Inferior parietal cortex (tissue), 1 donor: Measurements from ENCODE around the gene CHST8.
A peak's percentile ranks its signal among the peaks of the same experiment; 100 is the strongest.

ENCODE experiments used
- DNase-seq: peaks from one replicate; pipeline ENCODE4 v3.0.0-alpha.2; 2016; ENCODE audit errors: extremely low spot score

CHST8 gene

DNA sequence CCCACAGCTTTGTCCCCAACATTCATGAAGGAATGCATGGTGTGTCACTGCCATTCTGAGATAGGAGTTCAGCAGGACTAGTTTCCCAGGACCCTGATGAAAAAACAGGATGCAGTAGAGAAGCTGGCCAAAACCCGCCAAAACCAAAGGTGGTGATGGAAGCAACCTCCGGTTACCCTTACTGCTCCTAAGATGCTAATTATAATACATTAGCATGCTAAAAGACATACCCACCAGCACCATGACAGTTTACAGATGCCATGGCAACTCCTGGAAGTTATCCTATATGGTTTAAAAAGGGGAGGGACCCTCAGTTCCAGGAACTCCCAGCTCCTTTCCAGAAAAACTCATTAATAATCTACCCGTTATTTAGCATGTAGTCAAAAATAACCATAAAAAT, 115.0 kb downstream of the CHST8 start:
- DNase-seq: no peak

DNA sequence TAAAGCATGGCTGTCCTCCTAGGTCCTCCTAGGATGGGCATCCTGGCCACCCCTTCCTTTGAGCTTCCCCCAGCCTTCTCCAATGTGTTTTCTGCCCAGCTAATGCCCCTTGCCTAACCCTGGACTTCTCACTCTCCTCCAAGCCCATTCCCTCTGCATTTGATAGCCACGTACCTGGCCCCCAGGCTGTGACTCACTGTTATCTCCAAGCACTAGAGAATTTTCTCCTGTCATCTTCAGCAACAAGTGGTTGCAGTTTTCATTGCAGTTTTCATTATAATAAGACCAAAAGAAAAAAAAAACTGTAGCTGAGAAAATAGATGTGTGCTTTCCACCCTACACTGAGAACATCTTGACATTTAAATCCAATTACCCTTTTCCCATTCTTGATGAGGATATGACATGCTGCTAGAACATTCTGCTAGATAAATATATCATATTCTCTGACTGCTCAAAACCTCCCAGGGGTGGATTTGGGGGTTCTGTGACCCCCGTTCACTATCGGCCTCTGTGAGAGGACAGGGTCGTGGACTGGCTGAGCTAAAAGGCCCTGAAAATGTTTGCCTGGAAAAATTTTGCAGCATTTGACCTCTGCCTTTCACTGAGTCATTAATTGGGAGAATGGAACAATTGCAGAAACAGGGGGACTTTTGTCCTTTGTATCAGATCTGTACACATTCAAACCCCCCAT, 116.1 kb downstream of the CHST8 start:
- no peak for DNase-seq

DNA sequence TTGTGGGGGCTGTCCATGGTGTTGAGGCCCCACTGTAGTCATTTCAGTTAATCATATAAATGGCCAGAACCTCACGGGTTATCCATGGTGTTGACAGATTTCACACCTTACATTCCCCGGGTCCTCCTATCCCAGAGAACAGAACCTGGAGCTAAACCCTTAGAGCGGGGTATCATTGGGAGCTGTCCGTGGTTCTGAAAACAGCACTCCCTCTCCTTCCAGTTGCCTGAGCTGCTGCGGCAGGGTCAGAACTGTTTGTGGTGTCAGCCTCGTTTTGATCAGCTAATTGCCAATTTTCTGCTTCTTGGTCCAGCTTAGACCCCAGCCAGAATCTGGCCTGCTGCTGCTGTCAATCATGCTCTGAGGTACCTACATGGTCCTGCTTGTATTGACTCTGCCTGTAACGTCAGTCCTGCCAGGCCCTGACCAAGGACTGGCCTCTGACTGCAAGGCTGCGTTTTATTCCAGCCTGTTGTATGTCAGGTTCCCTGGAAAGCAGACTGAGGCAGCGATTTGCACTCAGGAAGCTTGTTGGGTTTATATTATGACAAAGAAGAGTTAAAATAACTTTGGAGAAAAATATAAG, 119.2 kb downstream of the CHST8 start:
- DNase-seq: peak; percentile 14

DNA sequence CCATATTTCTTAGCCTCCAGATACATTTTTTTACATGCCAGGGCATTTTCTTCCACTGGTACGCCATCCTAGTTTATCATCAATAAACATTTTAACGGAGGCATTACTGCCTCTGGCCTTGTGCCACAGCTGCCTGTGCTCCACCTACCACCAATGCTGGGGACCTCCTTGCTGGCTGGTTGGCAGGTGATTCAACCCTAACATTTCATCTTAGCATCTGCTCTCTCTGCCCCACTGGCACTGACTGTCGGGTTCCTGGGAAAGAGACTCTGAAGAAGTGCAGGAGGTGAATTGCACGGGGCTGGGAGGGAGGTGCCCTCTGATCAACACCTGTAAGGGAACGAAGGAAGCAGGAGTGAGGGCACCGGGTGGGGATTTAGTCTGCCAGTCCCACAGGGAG, 123.5 kb downstream of the CHST8 start:
- no peak for DNase-seq

DNA sequence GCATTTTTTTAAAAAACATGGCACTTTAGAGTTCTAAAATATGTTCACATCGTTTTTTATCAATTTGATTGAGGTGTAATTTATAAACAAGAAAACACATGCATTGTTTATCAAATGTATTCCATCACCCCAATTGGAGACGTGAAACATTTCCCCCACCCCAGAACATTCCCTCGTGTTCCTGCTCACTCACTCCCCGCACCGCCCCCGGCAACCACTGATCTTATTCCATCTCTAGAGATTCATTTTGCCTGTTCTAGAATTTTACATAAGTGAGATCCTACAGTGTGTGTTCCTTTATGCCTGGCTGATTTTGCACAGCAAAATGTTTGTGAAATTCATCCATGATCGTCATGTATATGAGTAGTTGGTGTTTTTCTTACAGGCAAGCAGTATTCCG, 124.4 kb downstream of the CHST8 start:
- DNase-seq: no peak

DNA sequence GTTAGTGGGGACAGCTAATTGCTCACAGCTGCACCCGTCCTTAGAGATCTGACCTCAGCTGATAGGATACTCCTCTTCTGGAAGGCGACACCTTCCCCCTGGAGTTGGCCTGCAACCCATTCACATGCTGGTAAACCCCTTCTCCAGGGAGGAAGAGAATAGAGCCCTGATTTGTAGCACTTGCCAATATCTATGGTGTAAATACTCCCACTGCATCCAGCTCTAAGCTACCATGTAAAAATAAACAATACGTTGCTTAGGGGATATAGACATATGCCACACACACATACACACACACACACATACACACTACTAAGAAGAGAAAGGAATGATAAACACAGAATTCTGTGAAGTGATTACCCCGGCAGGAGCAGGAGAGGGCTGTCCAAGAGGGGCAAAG, 125.5 kb downstream of the CHST8 start:
- DNase-seq: no peak

DNA sequence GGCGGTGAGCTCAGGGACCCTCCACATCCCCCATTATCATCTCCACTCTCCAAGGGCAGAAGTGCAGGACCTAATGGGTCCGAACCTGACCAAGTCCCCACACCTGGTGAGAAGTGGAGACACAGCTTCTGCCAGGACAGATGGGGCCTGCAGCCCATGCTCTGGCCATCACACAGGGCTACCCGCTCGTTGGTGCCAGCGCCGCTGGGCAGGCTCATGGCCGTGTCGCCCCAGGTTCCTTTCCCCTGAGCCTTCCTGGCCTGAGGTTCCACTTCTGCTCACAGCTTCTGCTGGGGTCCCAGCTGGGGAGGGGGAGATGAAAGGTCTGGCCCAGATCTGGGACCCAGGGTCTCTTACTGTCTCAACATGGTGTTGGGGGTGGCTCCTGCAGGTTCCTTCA, 126.5 kb downstream of the CHST8 start:
- DNase-seq: no peak

DNA sequence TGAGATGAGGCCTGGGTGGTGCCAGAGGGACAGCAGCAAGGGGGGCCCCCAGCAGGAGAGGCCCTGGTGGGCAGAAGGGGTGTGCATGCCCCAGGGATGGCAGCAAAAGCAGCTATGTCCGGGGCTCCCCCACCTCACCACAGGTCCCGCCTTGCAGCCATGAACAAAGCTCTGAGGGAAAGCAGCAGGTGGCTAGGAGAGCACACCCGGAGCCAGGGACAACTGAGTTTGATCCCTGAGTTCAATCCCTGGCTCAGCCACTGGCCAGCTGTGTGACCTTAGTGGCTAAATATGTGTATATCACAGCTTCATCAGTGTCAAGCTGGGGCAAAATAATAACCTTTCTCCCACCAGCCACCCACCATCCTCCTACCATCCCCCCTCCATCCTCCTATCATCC, 127.3 kb downstream of the CHST8 start:
- no peak for DNase-seq

DNA sequence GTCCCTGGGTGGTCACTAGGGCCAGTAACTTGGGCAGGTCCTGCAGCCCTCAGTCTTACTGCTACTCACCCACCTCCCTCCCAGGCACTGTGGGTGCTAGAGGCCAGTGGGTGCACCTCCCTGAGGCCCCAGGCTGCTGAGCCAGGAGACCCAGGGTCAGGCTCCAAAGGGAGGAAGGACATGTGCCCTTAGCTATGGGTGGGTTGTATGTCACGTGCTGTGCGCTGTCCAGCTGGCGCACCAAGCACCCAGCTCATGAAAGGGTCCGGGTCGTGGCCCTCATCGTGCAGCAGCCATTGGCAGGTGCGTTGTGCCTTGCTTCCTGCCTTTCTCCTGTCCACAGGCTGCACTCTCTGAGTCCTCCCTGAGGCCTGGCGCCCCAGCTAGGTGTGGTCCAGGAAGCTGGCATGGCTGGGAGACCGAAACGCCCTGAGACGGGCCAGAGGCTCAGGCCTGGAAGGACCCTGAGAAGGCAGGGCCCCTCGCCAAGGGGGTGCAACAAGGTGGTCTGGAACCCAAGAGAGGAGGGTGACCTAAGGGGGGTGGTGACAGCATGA, 127.9 kb downstream of the CHST8 start:
- no peak for DNase-seq

DNA sequence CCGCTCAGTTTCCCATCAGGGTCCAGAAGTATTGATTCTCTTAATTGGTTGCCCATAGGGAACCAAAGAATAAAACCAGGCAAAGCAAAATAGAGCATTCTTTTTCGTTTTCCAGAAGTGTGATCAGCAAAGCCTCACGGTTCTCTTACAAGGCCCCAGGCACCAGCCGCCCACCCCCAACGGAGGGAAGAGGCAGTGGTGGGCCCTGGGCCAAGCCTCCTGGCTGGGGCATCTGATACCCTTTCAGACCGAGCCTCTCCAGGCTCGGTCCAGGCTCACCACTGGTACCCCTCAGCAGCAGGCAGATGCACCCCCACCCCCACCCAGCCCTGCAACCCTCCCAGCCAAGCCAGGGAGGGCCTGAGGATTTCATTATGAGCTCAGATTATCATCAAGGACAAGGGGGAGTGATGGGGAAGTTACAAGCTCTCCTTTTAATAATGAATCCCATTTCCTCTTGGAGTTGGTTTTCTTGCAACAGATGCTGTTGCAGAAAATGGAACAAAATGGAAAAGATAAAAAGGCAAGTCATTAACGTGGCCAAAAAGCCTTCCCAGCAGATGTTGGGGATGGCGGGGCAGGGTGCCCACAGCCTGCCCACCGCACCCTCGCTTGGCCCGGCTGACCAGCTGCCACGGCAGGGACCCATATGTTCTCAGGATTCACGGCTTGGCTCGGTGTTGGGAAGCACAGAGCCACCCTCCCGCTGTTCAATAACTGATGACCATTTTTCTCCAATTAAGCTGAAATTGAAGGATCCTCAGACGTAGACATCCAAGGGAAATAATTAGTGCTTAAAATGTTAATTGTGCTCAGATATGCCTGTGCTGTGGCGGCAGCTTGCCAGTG, 129.1 kb downstream of the CHST8 start:
- no peak for DNase-seq

DNA sequence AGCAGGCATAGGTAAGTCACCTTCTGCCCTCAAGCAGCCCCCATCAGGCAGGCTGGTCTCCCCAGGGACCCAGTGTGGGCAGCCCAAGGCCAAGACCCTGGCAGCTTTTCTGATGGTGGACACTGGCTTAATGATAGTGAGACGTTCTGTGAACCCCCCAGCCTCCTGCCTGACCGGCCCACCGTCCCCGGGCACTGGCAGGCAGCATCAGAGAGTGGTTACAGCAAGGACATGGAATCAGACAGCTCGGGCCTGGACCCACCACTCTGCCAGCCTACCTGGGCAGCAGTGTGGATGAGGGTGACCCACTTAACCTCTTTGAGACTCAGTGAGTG, 129.7 kb downstream of the CHST8 start:
- DNase-seq: no peak

DNA sequence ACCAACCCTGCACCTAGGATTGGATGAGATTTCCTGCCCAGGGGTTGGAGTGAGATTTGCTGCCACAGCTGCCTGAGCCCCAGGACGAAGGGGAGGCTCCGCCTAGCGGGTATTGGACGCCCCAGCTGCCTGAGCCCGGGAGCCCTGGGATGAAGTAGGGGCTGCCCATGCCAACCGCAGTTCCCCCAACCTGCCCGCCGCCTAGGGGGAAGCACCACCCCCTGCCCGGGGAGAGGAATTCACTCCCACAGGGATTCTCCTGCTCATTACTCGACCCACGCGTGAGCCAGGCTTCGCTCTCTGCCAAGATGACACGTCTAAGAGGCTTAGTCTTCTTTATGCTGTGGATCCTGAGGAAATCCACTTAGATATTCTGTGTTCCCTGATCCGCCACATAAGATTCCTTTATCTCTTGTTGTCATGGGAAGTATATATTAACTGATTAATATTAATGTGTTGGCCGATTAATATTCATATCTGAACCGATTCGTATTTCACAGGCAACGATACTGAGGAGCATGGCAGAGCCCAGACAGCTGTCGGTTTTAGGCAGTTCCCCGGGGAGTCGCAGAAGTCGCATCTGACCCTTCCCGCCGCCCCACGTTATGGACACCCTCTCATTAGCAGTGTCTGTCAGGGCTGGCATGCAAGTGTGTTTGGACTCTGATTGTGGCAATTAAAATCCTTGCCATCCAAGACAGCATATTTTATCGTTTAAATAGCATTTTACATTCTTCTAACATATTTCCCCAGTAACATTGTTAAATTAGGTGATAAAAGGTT, 130.5 kb downstream of the CHST8 start:
- DNase-seq: no peak

DNA sequence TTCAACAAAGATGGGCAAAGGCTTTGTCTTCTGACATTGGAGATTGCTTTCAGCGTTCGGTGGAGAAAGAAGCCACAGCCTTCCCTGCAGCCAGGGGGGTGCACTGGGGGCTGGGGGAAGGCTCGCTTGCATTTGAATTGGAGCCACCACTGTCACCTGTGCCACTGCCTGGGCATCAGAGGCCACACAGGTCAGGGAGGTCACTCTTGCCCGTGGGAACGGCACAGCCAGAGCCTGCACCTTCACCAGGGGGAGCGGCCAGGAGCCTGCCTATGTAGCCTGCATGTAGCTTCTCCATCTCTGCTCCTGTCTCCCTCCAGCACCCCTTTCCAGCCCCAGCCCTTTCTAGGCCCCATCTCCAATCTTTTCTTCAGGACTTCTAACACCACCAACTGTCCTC, 131.2 kb downstream of the CHST8 start:
- no peak for DNase-seq

DNA sequence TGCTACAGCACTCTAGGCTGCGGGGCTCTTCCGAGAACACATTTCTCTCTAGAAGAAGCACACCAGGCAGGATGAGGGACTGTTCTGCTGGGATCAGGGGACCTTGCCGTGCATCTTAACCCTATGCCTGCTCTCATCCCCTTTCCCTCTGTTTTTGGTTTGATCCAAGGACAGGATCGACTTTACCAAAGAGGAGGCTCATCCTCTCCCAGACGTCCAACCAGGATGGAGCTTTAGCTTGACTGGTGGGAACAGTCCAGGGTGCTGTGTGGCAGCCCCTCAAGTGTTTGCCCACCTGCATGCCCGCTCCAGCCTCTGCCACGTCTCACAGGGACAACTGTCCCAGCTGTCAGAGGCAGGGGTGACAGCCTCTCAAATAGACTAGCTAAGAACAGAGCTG, 132.6 kb downstream of the CHST8 start:
- DNase-seq: no peak

DNA sequence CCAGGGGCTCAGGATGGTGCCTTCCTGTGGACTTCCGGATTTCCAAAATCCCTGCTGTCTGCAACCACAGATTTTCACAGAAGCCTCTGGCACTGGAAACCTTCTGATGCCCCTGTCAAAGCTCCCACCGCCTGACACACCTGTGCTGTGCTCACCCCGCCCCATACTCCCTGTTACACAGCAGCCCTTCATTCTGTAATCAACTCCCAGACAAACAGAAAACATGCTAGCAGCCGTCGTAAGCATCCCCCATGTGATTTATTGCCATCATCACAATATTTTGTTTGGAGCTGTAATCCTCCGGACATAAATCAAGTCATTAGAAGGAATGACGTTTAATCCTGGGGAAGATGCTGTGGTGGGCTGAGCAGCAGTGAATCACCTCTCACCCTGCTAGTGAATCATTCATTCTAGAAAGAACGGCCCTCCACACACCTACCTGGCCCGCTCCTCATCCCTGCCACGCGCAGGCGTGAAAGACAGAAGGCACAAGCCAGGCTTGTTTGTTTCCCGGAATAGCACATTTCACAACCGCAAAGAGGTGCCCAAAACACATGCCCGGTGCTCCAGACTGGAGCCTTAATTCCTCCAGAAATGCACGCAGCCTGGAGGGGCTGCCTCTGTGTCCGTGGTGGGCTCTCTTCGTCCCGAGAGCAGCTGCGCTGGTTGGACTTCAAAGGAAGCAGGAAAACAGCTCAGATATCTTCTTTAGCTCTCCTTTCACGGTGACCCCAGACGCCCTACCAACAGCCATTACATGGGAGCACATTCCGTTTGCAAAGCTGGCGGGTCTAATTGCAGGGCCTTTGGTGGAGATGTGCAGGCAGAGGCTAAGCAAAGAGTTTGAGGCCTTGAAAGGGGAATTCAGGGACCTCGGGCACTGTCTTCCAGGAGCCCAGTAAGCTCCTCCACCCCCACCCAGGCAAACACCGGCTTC, 133.6 kb downstream of the CHST8 start:
- no peak for DNase-seq

DNA sequence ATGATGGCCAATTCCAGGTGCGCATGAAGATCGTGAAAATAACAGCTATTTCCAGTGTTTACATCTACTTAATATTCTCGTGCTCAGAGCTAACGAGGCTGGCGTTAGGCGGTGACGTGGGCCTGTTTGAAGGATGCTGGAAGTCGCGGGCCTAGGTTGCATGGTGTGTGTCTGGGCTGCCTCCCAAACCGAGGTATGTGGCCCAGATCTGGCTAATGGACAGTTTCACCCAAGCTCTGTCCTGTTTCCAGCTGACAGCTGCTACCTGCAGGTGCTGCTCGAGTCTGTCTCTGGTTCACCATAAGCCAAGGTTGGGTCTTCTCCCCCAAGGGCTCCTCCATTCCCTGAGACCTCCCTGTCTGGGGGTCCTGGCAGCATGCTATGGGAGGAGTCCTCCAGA, 134.4 kb downstream of the CHST8 start:
- DNase-seq: no peak

DNA sequence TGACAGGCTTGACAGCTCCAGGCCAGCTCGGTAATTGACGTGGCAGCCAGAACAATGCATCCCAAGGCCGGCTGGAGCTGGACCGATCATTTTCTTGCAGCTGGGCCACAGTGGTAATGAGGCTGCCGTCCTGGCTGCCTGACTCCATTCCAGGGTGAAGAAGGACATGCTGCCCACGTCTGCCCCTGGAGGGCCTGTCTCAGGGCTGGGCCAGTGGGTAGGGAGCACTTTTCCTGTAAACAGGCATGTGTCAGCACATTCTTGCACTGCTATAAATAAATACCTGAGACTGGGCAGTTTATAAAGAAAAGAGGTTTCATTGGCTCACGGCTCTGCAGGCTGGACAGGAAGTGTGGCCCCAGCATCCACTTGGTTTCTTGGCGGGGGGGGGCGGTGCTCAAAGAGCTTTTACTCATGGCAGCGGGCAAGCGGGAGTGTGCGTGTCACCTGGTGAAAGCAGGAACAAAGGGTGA, 136.8 kb downstream of the CHST8 start:
- no peak for DNase-seq

DNA sequence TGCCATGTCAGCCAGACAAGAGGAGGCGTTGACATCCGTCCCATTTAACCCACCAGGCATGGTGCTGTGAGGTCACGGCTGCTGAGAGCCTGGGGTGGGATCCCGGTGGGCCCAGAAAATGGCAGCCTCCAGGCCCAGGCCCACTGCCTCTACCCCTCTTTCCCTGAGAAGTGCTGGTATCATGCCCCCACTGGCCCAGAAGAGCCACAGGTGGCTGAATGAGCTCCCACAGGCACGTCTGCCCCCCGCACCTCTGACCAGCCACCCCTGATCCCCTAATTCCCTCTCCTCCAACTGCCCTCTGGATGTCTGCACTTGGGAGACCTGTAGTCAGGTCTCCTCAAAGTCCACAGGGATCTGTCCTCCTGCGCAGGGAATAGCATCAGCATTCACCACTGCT, 137.6 kb downstream of the CHST8 start:
- DNase-seq: no peak

DNA sequence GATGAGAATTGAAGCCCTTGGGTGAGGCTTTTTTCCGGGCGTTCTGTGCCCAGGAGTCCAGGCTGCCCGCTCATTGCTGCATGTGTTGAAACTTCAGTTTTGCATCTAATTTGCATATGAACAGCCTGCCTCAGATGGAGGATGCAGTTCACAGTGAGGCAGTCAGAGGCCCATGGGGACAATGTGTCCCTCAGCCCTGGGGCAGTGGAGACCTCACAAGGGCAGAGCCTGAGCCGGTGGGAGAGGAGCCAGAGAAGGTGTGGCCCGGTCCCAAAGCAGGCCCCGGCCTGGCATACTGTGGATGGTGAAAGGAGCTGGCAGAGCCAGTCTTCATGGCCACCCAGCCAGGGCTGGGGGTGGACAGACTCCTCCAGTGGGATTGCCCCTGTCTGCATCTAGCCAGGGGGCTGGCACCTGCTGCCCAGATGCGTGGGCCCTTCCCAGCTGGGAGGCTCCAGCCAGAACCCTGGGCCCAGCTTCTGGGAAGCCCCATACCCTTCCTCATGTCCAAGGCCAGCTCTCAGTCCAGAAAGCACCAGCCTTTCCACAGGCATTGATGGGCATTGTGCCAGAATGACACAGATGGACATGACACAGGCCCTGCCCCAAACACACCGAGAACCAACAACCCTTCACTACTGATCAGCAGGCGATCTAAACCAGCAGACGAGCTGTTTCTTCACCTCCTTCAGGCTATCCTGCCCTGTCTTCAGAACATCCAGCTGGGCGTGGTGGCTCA, 142.0 kb downstream of the CHST8 start:
- DNase-seq: no peak

DNA sequence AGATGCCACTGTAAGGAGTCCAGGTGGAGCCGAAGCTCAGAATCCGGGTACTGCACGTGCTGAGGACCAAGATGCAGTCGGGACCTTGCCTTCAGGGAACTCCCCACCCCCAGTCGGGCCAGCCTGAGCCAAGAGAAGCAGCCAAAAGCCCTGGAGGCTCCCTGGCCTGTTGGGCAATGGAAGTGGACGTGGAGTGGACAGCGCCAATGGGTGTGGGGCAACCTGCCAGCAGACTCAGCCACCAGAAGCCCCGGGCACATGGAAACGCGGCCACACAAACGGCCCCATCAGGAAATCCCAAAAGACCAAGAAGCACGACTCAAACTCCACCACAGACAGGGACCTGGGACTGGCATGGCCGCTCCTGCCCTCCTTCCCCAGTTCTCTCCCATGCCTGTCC, 144.9 kb downstream of the CHST8 start:
- no peak for DNase-seq
